ENCODE measurements around the gene PPP1R37. TPM values are rescaled to one million over a fixed set of nuclear protein-coding genes. Genes with fewer than 3 reads are reported as not detected.

Gene PPP1R37
- total RNA-seq, 2 donors from 2014 or later: 19.6 to 22.6 TPM

DNA sequence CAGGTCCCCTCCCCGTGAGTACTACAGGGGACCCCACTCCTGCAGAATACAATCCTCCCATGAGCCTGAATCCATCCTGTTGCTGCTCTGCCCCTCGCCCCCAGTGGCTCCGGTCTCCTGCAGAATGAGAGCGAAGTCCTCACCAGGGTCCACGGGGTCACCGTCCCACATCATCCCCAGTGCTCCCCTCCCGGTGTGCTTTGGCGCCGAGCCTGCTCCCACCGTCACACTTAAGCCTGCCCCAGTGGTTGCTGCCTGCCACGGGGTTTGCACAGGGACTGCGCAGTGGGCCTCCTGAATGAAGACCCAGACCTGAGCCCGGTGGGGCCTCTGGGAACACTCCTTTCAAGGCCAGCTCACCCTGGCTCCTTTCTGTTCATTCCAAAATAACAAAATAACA lies 37.3 kb downstream of the PPP1R37 start:
- no peaks in the 10 kb centered on the region for H3K36me3 ChIP-seq
- no peaks in the 10 kb centered on the region for H3K4me1 ChIP-seq (ENCODE audit: control insufficient read depth in 1 of 2, low read depth in 2 of 2)
- no peak for TF ChIP-seq CTCF (IDR thresholded peaks at IDR 0.05)
- no peak for ATAC-seq (ENCODE audit: insufficient number of reproducible peaks, low FRiP score, low read depth)
- no peaks in the 10 kb centered on the region for H3K27me3 ChIP-seq (replicated peaks; ENCODE audit: insufficient read depth)
- no peaks in the 10 kb centered on the region for H3K9me3 ChIP-seq
- no peak overlapping the region for H3K4me3 ChIP-seq
- no peak overlapping the region for H3K27ac ChIP-seq
- DNase-seq (ENCODE audit: low spot score): no peak

DNA sequence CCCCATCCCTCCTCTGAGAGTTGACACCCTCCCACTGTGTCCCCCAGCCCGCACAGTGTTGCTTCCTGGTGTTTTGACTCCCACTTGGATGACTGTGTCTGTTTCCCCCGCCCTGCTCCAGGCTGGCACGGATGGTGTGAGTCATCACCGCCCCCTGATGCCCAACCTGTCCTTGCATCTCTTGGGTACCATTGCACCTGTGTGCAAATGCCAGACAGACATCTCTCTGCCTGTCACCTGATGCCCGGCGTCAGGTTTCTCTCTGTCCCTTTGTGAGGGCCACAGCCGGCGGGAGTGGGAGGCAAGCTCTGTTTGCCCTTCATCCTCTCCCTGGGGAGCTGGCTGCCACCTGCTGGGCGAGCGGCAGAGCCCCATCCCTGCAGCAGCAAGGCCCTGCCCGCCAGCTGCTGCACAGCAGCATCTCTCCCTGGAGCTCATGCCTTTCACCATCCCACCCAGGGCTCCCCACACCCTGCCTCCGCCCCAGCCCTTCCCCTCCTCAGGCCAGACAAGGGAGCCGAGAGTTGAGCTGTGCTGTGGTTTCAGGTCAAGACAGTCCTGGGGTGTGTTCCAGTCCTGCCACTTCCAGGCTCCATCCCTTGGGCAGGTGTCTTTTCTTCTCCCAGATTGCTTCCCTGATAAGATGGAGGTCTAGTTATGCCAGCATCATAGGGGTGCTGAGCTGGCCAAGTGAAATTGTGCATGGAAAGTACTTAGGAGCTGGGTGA lies 38.1 kb downstream of the PPP1R37 start:
- Histone ChIP-seq H3K9me3 (no peaks in the 10 kb centered on the region), H3K27ac (no peak overlapping the region), H3K4me3 (no peak overlapping the region), H3K27me3 (replicated peaks; ENCODE audit: insufficient read depth) (no peaks in the 10 kb centered on the region), H3K4me1 (ENCODE audit: control insufficient read depth in 1 of 2, low read depth in 2 of 2) (no peaks in the 10 kb centered on the region), H3K36me3 (no peaks in the 10 kb centered on the region)
- no peak for DNase-seq (ENCODE audit: low spot score)
- no peak for ATAC-seq (ENCODE audit: insufficient number of reproducible peaks, low FRiP score, low read depth)
- TF ChIP-seq CTCF (IDR thresholded peaks at IDR 0.05): no peak

DNA sequence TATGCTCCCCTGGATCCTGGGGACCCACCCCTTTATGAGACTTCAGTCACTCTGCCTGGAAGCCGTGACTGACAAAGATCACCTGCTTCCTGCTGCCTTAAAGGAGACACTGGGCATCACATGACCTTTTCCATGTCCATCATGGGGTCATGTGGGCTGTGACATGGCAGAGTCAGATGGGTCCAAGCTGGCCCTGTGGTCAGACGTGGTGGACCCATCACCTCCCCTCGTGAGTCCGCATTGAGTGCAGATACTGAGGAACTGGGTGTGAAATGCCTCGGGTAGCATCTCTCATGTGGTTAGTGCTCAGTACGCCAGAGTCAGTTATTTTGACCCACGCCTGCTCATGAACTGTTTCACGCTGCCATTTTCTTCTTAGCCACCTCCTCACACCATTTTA lies 40.7 kb downstream of the PPP1R37 start:
- H3K27ac ChIP-seq: no peak overlapping the region
- H3K36me3 ChIP-seq: no peaks in the 10 kb centered on the region
- H3K9me3 ChIP-seq: no peaks in the 10 kb centered on the region
- H3K4me1 ChIP-seq (ENCODE audit: control insufficient read depth in 1 of 2, low read depth in 2 of 2): no peaks in the 10 kb centered on the region
- ATAC-seq (ENCODE audit: insufficient number of reproducible peaks, low FRiP score, low read depth) (no peak), DNase-seq (ENCODE audit: low spot score) (no peak)
- H3K4me3 ChIP-seq: no peak overlapping the region
- TF ChIP-seq CTCF (IDR thresholded peaks at IDR 0.05): no peak
- H3K27me3 ChIP-seq (replicated peaks; ENCODE audit: insufficient read depth): no peaks in the 10 kb centered on the region

GRCh38 chr19:45135176-45135885 lies 42.4 kb downstream of the PPP1R37 start:
- no peak for DNase-seq (ENCODE audit: low spot score)
- ATAC-seq (ENCODE audit: insufficient number of reproducible peaks, low FRiP score, low read depth): no peak
- Histone ChIP-seq H3K4me3 (no peak overlapping the region), H3K9me3 (no peaks in the 10 kb centered on the region), H3K36me3 (no peaks in the 10 kb centered on the region), H3K4me1 (ENCODE audit: control insufficient read depth in 1 of 2, low read depth in 2 of 2) (no peaks in the 10 kb centered on the region), H3K27me3 (replicated peaks; ENCODE audit: insufficient read depth) (no peaks in the 10 kb centered on the region), H3K27ac (no peak overlapping the region)
- no peak for TF ChIP-seq CTCF (IDR thresholded peaks at IDR 0.05)

DNA sequence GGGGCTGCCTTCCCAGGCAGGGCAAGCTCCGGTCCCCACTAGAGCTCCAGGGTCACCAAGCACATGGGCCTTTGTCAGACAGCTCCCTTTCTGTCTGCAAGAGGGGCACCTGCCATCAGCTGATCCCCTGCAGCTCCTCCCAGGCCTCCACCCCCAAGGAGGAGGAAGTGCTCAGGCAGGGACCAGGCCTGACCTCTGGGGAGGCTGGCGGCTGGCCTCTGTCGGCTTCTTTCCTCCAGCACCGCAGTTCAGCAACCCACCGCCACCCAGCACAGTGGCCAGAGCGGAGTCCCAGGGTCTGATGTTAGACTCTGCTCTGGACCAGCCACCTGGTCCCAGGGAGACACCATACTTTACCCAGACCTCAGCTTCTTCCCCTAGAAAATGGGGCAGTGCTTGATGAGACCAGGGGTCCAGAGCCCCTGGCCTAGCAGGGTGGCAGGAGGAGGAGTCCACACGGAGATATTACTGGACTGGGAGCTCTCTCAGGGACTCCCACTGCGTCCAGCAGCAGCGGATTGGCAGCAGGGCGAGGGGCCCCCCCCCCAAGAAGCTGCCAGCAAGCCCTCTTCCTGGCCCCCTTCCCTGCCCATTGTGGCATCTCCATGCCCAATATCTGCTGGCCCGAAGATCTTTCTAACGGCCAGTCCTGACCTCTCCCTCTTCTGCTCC lies 43.7 kb downstream of the PPP1R37 start:
- H3K27ac ChIP-seq: no peak overlapping the region
- no peaks in the 10 kb centered on the region for H3K27me3 ChIP-seq (replicated peaks; ENCODE audit: insufficient read depth)
- no peak for TF ChIP-seq CTCF (IDR thresholded peaks at IDR 0.05)
- no peaks in the 10 kb centered on the region for H3K9me3 ChIP-seq
- no peak overlapping the region for H3K4me3 ChIP-seq
- DNase-seq (ENCODE audit: low spot score) (no peak), ATAC-seq (ENCODE audit: insufficient number of reproducible peaks, low FRiP score, low read depth) (no peak)
- H3K36me3 ChIP-seq: peaks cover 11% of the 10 kb centered on the region
- no peaks in the 10 kb centered on the region for H3K4me1 ChIP-seq (ENCODE audit: control insufficient read depth in 1 of 2, low read depth in 2 of 2)
